Smooth muscle cell (in vitro differentiated cells): ENCODE measurements around the gene ABCC4. TPM values are rescaled to one million over a fixed set of nuclear protein-coding genes. Genes with fewer than 3 reads are reported as not detected.
A peak's percentile ranks its signal among the peaks of the same experiment; 100 is the strongest.

Source experiments
- DNase-seq: peaks from one replicate; lab custom pipeline; 2025; ENCODE audit not compliant: unreplicated experiment; lab: John Stamatoyannopoulos, UW
- H2AFZ ChIP-seq: fragments of 200-600 bp; sonication (generic); 2 replicates; pipeline ENCODE4 v1.6.0; 2016; ENCODE audit warnings: antibody characterized with exemption, low read depth, mild to moderate bottlenecking
- H3F3A ChIP-seq: fragments of 200-600 bp; sonication (generic); 2 replicates; pipeline ENCODE4 v1.6.0; 2017; ENCODE audit warnings: antibody characterized with exemption, low read depth
- H3K27ac ChIP-seq: fragments of 200-600 bp; sonication (generic); 2 replicates; pipeline ENCODE4 v1.5.1; 2016; ENCODE audit warnings: low read depth, mild to moderate bottlenecking
- H3K27me3 ChIP-seq: fragments of 200-600 bp; sonication (generic); 2 replicates; pipeline ENCODE4 v1.6.1; 2016; ENCODE audit warnings: low read depth, mild to moderate bottlenecking
- H3K36me3 ChIP-seq: fragments of 200-600 bp; sonication (generic); 2 replicates; pipeline ENCODE4 v1.5.1; 2016; ENCODE audit warnings: low read depth
- H3K4me1 ChIP-seq: fragments of 200-600 bp; sonication (generic); 2 replicates; pipeline ENCODE4 v1.5.1; 2016; ENCODE audit warnings: low read depth
- H3K4me2 ChIP-seq: fragments of 200-600 bp; sonication (generic); 2 replicates; pipeline ENCODE4 v1.6.0; 2016; ENCODE audit warnings: mild to moderate bottlenecking
- H3K4me3 ChIP-seq: fragments of 200-600 bp; sonication (generic); 2 replicates; pipeline ENCODE4 v1.5.1; 2016; ENCODE audit warnings: mild to moderate bottlenecking
- H3K79me2 ChIP-seq: fragments of 200-600 bp; sonication (generic); 2 replicates; pipeline ENCODE4 v1.6.0; 2016; ENCODE audit warnings: low read depth, mild to moderate bottlenecking
- H3K9ac ChIP-seq: fragments of 200-600 bp; sonication (generic); 2 replicates; pipeline ENCODE4 v1.6.0; 2016; ENCODE audit warnings: low read depth
- H3K9me3 ChIP-seq: fragments of 200-600 bp; sonication (generic); replicated peaks from 2 replicates; pipeline ENCODE4 v1.5.1; 2016; ENCODE audit warnings: low read depth
- H4K20me1 ChIP-seq: fragments of 200-600 bp; sonication (generic); 2 replicates; pipeline ENCODE4 v1.6.0; 2016; ENCODE audit warnings: low read depth
- CTCF ChIP-seq: fragments of 200-600 bp; sonication (generic); IDR thresholded peaks from 2 replicates; pipeline ENCODE4 v1.5.1; 2017; ENCODE audit warnings: borderline replicate concordance, mild to moderate bottlenecking, antibody characterized with exemption; ENCODE audit not compliant: insufficient read depth, poor library complexity, severe bottlenecking
- WGBS: methylation state at CpG from one replicate; pipeline ENCODE4 v1.1.7; 2016; ENCODE audit warnings: low lambda C conversion rate; 5-methylcytosine and 5-hydroxymethylcytosine counted together
- polyA plus RNA-seq: library from polyadenylated mRNA; unstranded; fragments of >200 nt; fragmentation: Nextera tagmentation; extraction: Ambion mirVana; gene quantifications from 2 replicates; pipeline ENCODE4 v1.2.1, GENCODE V29; 2016
- total RNA-seq: library from RNA; depleted of rRNA; stranded (reverse); fragments of >200 nt; gene quantifications from 2 replicates; pipeline ENCODE4 v1.2.3, GENCODE V29; 2014

Gene ABCC4
- total and polyA plus RNA-seq, 2 experiments from 2014 or later, result 11.9 to 37.7 TPM

- no peak overlapping the region for H3K4me3 ChIP-seq
- no peaks in the 10 kb centered on the region for H3K27me3 ChIP-seq
- H3K4me1 ChIP-seq, result peaks cover under 1% of the 10 kb centered on the region
- DNase-seq, result no peak
- no peaks in the 10 kb centered on the region for H4K20me1 ChIP-seq
- no peak for TF ChIP-seq CTCF
- H3F3A ChIP-seq, result no peaks in the 10 kb centered on the region
- H3K27ac ChIP-seq, result no peak overlapping the region
- H2AFZ ChIP-seq, result no peak overlapping the region
- 79% methylated on average over 1 of the region's 1 CpG for WGBS
- H3K9ac ChIP-seq, result no peak overlapping the region
- H3K79me2 ChIP-seq, result no peaks in the 10 kb centered on the region
- peaks cover 4% of the 10 kb centered on the region for H3K36me3 ChIP-seq
- no peaks in the 10 kb centered on the region for H3K9me3 ChIP-seq
- no peak overlapping the region for H3K4me2 ChIP-seq
Measured at GRCh38 chr13:95106562-95106961, 194.7 kb downstream of the ABCC4 start.

- WGBS, result 42% methylated on average over 7 of the region's 7 CpGs
- H3K9ac ChIP-seq, result no peak overlapping the region
- H3K4me1 ChIP-seq, result peaks cover 19% of the 10 kb centered on the region
- H3F3A ChIP-seq, result no peaks in the 10 kb centered on the region
- H4K20me1 ChIP-seq, result no peaks in the 10 kb centered on the region
- H3K4me2 ChIP-seq, result peak overlapping the region; percentile 4
- H3K79me2 ChIP-seq, result no peaks in the 10 kb centered on the region
- no peak overlapping the region for H3K4me3 ChIP-seq
- H3K36me3 ChIP-seq, result peaks cover 4% of the 10 kb centered on the region
- no peak for DNase-seq
- H3K27ac ChIP-seq, result peak overlapping the region; percentile 32
- H3K27me3 ChIP-seq, result no peaks in the 10 kb centered on the region
- TF ChIP-seq CTCF, result no peak
- no peak overlapping the region for H2AFZ ChIP-seq
- no peaks in the 10 kb centered on the region for H3K9me3 ChIP-seq
Measured at GRCh38 chr13:95100525-95101433, 200.5 kb downstream of the ABCC4 start.

GRCh38 chr13:95099541-95099940 is 201.7 kb downstream of the ABCC4 start:
- Histone ChIP-seq H3K9ac (no peak overlapping the region), H3K4me2 (no peak overlapping the region), H4K20me1 (no peaks in the 10 kb centered on the region), H3K9me3 (no peaks in the 10 kb centered on the region), H3K36me3 (peaks cover 4% of the 10 kb centered on the region), H3K4me1 (peaks cover 19% of the 10 kb centered on the region), H3K4me3 (no peak overlapping the region), H3K79me2 (no peaks in the 10 kb centered on the region), H3K27ac (no peak overlapping the region), H3F3A (no peaks in the 10 kb centered on the region), H2AFZ (no peak overlapping the region), H3K27me3 (no peaks in the 10 kb centered on the region)
- no peak for DNase-seq
- TF ChIP-seq CTCF, result no peak
- 90% methylated on average over 6 of the region's 6 CpGs for WGBS

GRCh38 chr13:95098916-95099315 is 202.3 kb downstream of the ABCC4 start:
- no peak overlapping the region for H3K9ac ChIP-seq
- H3K27ac ChIP-seq, result no peak overlapping the region
- WGBS, result 97% methylated on average over 2 of the region's 2 CpGs
- H3K4me2 ChIP-seq, result no peak overlapping the region
- H3K36me3 ChIP-seq, result no peaks in the 10 kb centered on the region
- H3K4me1 ChIP-seq, result peaks cover 19% of the 10 kb centered on the region
- H3K9me3 ChIP-seq, result no peaks in the 10 kb centered on the region
- H3F3A ChIP-seq, result no peaks in the 10 kb centered on the region
- no peak overlapping the region for H3K4me3 ChIP-seq
- no peaks in the 10 kb centered on the region for H3K79me2 ChIP-seq
- TF ChIP-seq CTCF, result no peak
- no peaks in the 10 kb centered on the region for H3K27me3 ChIP-seq
- H4K20me1 ChIP-seq, result no peaks in the 10 kb centered on the region
- DNase-seq, result no peak
- H2AFZ ChIP-seq, result no peak overlapping the region
